ENCODE data around the gene CNTN4.

CNTN4 gene

GRCh38 chr3:2158828-2159227 lies 60.2 kb downstream of the CNTN4 start:
- DNase-seq (ENCODE audit: low spot score), result no peak
- TF ChIP-seq, protein P1, sequence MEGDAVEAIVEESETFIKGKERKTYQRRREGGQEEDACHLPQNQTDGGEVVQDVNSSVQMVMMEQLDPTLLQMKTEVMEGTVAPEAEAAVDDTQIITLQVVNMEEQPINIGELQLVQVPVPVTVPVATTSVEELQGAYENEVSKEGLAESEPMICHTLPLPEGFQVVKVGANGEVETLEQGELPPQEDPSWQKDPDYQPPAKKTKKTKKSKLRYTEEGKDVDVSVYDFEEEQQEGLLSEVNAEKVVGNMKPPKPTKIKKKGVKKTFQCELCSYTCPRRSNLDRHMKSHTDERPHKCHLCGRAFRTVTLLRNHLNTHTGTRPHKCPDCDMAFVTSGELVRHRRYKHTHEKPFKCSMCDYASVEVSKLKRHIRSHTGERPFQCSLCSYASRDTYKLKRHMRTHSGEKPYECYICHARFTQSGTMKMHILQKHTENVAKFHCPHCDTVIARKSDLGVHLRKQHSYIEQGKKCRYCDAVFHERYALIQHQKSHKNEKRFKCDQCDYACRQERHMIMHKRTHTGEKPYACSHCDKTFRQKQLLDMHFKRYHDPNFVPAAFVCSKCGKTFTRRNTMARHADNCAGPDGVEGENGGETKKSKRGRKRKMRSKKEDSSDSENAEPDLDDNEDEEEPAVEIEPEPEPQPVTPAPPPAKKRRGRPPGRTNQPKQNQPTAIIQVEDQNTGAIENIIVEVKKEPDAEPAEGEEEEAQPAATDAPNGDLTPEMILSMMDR (IDR thresholded peaks at IDR 0.05; ENCODE audit: borderline replicate concordance, control extremely low read depth, extremely low read depth, insufficient read depth, missing control alignments), result no peak
- in situ Hi-C loops (cut with MboI; ENCODE audit: low sequenced_read_pairs, unreplicated experiment), result no loop called here

DNA sequence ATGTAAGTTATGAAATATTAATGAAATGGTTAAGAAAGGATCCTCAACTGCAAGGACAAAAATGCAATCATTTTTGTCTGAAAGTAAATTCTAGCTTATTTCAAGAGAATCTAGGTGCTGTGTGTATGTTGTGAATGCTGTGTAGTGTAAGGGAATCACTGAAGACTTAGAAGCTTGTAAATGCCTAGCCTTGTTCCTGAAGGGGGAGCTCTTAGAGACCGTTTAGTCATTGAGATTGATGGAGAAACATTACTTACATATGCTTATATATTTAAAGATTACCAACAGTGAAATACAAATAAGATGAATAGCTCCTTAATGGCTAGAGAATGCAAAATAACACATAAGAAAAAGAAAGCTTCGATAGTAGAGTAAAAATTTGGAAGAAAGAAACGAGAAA lies 67.9 kb downstream of the CNTN4 start:
- in situ Hi-C loops (cut with MboI; ENCODE audit: low sequenced_read_pairs, unreplicated experiment), result no loop called here
- TF ChIP-seq, protein P1 (IDR thresholded peaks at IDR 0.05; ENCODE audit: borderline replicate concordance, control extremely low read depth, extremely low read depth, insufficient read depth, missing control alignments), result no peak
- DNase-seq (ENCODE audit: low spot score), result no peak

DNA sequence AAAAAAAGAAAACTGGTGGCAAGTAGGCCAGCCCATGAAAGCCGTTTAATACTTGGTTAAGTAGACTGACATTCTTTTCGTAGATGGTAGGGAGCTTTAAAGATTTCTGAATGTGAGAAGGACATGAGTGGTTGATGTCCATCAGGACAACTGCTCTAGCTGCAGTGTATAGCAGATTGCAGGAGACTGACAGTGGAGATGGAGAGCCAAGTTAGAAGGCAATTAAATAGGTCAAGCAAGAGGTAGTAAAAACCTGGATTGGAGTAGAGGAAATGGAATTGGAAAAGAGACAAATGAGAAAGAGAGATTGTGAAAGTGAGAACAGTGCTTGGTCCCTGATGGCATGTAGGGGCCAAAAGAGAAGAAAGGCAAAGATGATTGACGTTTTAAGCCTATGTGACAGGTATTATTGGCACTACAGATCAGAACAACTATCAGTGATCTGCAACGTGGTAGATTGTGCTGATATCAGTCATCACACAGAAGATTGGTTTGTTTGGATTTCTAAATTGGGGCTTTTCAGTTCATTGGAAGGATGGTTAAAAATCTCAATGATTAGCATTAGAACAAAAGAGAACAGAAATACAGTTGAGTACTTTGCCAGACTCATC lies 74.0 kb downstream of the CNTN4 start:
- no peak for DNase-seq (ENCODE audit: low spot score)
- in situ Hi-C loops (cut with MboI; ENCODE audit: low sequenced_read_pairs, unreplicated experiment), result no loop called here
- TF ChIP-seq, protein P1 (IDR thresholded peaks at IDR 0.05; ENCODE audit: borderline replicate concordance, control extremely low read depth, extremely low read depth, insufficient read depth, missing control alignments), result no peak

DNA sequence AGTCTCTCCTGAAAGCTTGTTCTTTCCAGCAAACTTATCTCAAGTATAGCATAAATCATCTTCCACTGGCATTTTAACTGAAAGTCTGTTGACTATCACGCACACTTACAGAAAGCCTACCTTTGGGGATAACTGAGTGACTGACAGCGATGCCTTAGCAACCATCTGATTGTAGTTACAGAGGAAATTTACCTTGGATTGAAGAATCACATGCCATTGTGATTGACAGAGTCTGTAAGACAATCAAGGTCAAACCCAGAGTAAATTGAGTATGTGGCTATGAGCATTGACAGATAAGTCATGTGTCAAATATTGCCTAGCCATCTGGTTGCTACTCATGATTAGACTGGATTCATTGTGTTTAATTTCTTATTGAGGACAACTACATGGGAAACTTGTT lies 82.0 kb downstream of the CNTN4 start:
- no peak for DNase-seq (ENCODE audit: low spot score)
- in situ Hi-C loops (cut with MboI; ENCODE audit: low sequenced_read_pairs, unreplicated experiment), result no loop called here
- TF ChIP-seq, protein P1 (IDR thresholded peaks at IDR 0.05; ENCODE audit: borderline replicate concordance, control extremely low read depth, extremely low read depth, insufficient read depth, missing control alignments), result no peak

DNA sequence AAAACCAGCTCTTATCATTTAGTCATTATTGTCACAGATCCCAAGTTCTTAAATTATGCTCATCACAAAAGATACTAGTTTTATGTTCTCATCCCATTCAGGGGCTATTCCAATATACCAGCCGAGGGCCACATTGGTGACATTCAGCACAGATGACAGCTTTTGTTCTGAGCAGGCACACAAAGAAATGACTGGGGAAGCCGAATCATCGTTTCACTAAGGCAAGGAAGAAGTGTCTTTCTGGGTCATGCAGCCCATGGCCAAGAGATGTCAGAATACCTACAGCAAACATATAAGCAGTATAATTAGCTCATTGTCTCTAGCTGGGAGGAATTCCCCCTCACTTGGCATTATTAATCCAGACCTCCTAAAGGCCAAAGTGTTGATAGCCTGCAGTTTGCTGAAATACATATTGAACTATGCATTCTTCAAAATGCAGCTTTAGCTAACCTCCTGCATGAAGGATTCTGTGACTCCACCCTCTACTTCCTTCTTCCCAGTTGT lies 100.2 kb downstream of the CNTN4 start:
- DNase-seq (ENCODE audit: low spot score), result no peak
- in situ Hi-C loops (cut with MboI; ENCODE audit: low sequenced_read_pairs, unreplicated experiment), result no loop called here
- TF ChIP-seq, protein P1 (IDR thresholded peaks at IDR 0.05; ENCODE audit: borderline replicate concordance, control extremely low read depth, extremely low read depth, insufficient read depth, missing control alignments), result no peak

DNA sequence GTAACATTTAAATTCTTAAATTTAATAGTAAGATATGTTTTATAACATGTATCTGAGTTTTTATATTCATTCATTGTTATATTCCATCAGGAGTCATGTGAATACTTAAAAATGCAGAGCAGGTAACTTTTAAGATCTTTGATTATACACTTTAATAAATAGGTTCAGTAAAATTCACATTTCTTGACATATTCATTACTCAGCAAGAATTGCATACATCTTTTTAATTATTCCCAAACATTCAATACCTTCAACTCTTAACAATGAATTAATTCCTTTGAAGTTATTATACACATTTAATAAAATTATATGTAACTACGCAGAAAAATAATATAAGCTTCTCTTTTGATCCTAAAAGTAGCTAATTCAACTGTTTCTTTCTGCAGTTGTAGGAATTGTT lies 105.4 kb downstream of the CNTN4 start:
- in situ Hi-C loops (cut with MboI; ENCODE audit: low sequenced_read_pairs, unreplicated experiment), result no loop called here
- TF ChIP-seq, protein P1 (IDR thresholded peaks at IDR 0.05; ENCODE audit: borderline replicate concordance, control extremely low read depth, extremely low read depth, insufficient read depth, missing control alignments), result no peak
- DNase-seq (ENCODE audit: low spot score), result no peak
